HTR-8/SVneo (cell line): ENCODE results near the gene C11orf16.
"Not testable (repeated sequence)": the region's sequence is repeated elsewhere in the genome, so short reads cannot be mapped to it uniquely, and the experiment has no call there.

Experiments used
- DNase-seq: peaks from one replicate; pipeline ENCODE4 v3.0.0; 2011; ENCODE audit warnings: low spot score, mixed read lengths; ENCODE audit not compliant: insufficient read length
- FAIRE-seq: peaks from 2 replicates; lab custom pipeline; 2011; peaks lifted over from hg19 to GRCh38; lab: Jason Lieb, UNC

Gene C11orf16

GRCh38 chr11:8905528-8906165, 27.1 kb downstream of the C11orf16 start:
- DNase-seq = peak; percentile 36
- FAIRE-seq = no peak

DNA sequence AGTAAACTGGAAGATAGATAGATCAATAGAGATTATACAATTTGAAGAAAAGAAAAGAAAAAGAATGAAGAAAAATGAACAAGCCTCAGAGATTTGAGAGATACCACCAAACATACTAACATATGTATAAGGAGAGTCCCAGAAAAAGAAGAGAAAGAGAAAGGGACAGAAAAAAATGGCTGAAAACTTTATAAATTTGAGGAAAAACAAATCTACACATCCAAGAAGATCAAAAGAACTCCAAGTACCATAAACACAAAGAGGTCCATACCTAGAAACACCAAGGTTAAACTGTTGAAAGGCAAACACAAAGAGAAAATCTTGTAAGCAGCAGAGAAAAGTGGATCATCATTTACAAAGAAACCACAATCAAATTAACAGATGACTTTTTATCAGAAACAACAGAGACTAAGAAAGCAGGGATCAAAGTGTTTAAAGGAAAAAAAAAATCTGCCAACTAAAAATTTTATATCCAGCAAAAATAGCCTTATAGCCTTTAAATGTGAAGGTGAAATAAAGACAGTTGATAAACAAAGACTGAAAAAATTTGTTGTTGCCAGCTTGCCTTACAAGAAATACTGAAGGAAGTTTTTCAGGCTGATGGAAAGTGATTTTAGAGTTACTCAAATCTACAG, 33.5 kb downstream of the C11orf16 start:
- FAIRE-seq = no peak
- no peak for DNase-seq

- not testable (repeated sequence) for FAIRE-seq, DNase-seq
These were observed 41.6 kb downstream of the C11orf16 start for GRCh38 chr11:8891185-8891584.

GRCh38 chr11:8886322-8886721, 46.4 kb downstream of the C11orf16 start:
- FAIRE-seq (no peak), DNase-seq (no peak)

DNA sequence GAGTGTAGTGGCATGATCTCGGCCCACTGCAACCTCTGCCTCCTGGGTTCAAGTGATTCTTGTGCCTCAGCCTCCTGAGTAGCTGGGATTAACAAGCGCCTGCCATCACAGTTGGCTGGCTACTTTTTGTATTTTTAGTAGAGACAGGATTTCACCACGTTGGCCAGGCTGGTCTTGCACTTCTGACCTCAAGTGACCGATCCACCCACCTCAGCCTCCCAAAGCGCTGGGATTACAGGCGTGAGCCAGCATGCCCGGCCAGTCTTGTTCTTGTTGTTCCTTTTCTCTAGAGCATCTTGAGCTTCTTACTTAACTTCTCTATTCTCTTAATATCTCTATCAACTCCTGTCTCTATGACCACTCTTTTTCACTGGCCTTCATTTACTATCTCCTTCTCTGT, 51.2 kb downstream of the C11orf16 start:
- DNase-seq, FAIRE-seq: not testable (repeated sequence)

- DNase-seq (no peak), FAIRE-seq (no peak)
These were observed 54.0 kb downstream of the C11orf16 start for GRCh38 chr11:8878771-8879170.

GRCh38 chr11:8873741-8874405, 58.9 kb downstream of the C11orf16 start:
- DNase-seq (no peak), FAIRE-seq (no peak)

GRCh38 chr11:8871962-8872361, 60.8 kb downstream of the C11orf16 start:
- no peak for FAIRE-seq
- DNase-seq = no peak

GRCh38 chr11:8871171-8871775, 61.5 kb downstream of the C11orf16 start:
- FAIRE-seq = peak; percentile 68
- DNase-seq = peak; percentile 85

- peak; percentile 44 for FAIRE-seq
- peak; percentile 54 for DNase-seq
These were observed 62.2 kb downstream of the C11orf16 start for GRCh38 chr11:8870411-8871170.
